ENCODE measurements around the gene WDFY3.

Gene WDFY3

DNA sequence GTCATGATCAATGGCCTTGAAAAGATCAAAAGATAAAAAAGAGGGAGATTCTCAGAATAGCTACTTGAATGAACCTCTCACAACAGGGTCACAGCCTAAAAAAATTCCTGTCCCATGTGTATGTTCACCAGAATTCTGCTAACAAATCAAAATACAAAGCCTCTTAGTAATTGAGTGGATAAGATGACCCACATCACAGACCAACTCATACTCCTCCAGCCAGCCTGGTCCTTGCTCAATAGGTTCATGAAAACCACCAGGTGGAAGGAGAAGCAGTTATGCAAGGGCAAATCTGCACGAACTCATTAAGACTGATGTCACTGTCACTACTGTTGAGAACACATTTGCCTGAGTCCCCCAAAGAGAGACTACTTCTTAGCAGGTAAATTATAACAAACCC, 21.5 kb downstream of the WDFY3 start:
- no peak for DNase-seq

DNA sequence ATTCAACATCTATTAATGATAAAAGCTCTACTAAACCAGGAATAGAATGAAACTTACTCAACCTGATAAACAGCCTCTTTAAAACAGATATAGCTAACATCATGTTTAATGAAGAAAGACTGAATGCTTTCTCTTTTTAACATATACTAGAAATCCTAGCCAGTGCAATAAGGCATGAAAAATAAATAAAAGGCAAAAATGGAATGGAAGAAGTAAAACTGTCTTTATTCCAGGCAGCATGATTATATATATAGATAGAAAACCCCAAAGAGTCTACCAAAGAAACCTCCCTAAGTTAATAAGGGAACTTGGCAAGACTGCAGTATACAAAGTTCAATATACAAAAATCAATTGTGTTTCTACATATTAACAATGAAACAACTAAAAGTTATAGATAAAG, 25.5 kb downstream of the WDFY3 start:
- DNase-seq, result no peak

DNA sequence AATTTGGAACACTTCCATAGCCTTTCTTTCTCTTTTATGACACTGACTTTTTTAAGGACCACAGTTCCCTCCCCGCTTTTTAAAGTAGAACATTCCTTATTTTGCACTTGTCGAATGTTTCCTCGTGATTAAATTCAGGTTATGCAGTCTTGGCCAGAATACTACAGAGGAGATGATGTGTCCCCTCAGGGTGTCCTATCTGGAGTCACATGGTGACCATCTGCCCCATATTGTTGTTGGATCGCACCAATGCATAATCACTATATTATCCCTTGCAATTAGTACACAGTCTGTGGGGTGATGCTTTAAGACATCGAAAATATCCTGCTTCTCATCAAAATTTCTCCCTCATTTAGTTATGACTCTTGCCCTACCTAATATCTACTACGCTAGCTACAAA, 27.4 kb downstream of the WDFY3 start:
- no peak for DNase-seq

DNA sequence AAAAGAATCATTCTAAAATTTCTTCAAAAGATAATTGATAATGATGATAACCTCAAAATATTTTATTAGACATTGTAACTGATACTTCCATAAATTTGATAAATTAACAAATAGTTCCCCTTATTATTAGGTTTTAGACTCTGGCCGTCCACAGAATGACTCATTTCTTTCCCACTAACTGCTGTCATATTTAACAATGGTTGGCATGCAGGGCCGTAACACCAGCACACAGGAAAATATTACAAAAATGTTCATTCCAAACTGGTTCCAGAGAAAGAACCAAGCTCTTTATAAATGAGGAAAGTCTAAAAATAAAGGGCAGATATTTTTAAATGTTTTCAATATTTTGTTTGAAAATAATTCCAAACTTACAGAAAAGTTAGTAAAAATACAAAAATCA, 28.2 kb downstream of the WDFY3 start:
- no peak for DNase-seq

DNA sequence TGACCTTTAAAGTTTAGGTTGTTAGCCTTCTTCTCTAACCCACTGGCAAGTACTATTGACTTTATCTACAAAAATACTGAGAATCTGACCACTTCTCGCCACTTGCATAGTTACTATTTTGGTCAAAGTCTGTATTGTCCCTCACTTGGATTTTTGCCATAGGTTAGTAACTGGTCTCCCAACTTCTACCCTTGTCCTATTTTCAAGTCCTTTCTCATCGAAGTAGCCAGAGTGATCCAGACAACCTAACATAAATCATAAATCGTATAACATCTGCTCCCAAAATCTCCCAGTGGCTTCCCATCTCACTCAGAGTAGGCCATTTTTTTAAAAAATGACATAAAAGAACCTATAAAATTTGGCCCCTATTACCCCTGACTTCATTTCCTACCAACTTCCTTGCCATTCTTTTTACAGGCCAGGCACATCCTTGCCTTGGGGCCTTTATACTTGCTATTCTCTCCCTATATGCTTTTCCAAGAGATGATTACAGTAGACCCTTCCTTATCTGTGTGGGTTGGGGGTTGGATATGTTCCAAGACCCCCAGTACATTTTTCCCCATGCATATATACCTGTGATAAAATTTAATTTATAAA, 29.0 kb downstream of the WDFY3 start:
- no peak for DNase-seq

DNA sequence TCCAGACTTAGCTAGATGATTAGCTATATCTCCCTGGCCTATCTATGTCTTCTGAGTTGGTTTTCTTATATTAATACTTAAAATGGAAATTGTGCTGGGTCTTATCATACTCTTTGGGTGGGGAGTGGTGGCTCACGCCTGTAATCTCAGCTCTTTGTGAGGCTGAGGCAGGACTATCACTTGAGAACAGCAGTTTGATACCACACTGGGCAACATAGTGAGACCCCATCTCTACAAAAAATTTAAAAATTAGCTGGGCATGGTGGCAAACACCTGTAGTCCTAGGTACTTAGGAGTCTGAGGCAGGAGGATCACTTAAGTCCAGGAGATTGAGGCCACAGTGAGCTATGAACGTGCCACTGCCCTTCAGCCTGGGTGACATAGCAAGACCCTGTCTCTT, 30.4 kb downstream of the WDFY3 start:
- no peak for DNase-seq

DNA sequence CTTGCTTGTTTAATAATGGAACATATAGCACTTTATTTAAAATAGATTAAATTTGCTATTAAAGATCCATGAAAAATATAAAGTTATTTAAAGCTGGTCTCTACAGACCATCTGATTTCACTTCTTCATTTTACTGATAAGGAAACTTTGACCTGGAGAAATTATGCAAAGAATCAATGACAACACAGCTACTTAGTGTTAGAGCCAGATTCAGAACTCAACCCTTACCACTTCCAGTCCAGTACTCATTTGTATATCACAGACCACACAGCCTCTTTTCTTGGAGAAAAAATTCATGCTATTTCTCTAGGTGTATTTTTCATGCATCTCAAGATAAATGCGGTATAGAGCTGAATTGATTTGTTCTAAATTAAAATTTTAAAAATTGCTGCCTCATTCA, 34.0 kb downstream of the WDFY3 start:
- DNase-seq, result no peak

DNA sequence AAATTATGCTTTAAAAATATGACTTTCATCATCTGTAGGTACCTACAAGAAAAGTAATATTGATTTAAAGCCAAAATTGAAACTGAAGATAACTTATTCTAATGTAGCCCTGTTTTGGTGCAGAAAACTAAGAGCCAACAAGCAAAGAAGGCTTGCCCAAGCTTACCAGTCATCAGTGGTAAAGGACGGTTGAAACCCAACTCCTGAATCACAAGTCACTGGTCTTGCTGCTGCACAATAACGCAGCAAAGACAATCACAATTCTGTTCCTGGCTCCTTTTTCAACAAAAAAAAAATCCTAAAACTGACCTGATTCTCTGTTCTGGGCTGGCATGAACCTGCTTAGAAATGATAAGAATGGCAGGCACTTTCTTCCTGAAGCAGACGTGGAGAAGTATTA, 34.5 kb downstream of the WDFY3 start:
- DNase-seq, result no peak

DNA sequence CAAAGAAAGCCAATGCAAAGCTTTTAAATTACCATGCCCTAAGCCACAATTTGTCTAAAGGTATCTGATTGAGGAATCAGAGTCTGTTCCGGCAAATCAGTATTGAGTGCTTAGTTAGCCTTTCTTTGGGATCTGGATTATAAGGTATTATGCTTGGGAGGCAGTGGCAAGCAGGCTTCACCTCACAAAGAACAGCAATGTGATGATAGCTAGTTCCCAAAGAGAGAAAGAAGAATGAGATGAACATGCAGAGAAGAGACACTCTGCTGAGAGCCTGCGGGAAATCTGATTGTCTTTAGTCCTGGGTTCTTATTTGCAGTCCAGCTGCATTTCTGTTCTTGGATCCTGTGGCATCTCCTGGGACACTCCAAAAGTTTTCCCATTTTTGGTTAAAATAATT, 35.2 kb downstream of the WDFY3 start:
- DNase-seq, result no peak

DNA sequence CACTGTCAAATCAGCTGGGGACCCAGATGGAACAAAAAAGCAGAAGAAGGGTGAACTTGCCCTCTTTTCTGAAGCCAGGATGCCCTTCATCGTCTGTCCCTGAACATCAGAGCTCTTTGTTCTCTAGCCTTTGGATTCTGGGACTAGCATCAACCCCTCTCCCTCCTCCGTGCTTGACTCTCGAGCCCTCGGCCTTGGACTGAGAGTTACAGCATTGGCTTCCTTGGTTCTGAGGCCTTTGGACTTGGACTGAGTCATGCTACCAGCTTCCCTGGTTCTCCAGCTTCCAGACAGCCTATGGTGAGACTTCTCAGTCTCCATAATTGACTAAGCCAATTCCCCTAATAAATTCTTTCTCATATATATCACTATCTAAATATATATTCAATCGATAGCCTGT, 38.4 kb downstream of the WDFY3 start:
- no peak for DNase-seq

DNA sequence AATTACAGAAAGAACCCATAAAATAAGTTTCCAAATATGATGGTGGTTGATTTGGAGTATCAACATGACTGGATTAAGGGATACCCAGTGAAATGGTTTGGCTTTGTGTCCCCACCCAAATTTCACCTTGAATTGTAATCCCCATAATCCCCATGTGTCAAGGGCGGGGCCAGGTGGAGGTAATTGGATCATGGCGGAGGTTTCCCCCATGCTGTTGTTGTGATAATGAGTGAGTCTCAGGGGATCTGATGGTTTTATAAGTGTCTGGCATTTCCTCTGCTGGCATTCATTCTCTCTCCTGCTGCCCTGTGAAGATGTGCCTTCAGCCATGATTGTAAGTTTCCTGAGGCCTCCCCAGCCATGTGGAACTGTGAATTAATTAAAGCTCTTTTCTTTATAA, 39.1 kb downstream of the WDFY3 start:
- peak; percentile 3 for DNase-seq

DNA sequence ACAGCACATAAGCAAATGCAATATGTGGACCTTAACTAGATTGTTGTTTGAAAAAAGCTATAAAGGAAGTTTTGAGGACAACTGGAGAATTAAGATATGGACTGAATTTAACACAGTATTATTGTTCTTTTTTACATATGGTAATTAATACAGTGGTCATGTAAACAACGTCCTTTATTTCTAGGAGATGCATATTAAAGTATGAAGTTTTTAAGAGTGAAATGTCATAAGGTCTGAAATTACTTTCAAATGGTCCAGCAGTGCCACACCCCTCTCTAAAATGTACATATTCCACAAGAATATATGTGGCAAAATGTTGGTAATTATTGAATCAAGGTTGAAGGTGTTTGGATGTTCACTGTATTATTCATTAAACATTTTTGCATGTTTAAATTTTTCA, 40.9 kb downstream of the WDFY3 start:
- DNase-seq, result no peak

DNA sequence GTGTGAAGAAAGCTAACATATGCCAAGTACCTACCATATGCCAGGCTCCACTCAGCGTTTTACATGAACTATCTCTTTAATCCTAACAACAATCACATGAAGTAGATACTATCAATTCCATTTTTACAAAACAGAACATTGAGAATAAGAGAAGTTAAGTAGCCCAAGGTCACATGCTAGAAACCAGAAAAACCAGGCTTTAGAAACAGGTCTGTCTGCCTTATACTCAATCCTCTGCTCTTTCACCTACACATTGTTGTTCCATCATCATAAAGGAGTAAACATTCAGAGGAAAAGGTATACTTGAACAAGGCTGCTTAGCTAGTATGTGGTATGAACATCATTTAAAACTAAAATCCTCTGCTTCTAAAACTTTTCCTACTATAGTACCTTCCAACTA, 42.1 kb downstream of the WDFY3 start:
- DNase-seq, result no peak

DNA sequence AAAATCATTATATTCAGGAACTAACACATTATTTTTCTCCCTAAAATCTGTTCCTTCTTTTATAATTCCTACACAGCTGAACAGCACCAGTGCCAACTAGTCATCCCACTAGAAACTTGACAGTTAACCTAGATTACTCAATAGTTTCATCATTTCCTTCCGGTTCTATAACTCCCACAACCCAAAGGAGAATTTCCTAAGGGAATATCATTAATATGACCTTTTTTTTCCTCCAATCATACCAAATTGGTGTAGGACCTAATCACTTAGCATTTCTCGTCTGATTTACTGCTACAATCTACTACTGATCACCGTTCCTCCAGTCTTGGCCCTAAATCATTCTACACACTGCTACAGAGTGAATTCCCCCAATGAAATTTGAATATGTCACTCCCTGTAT, 45.9 kb downstream of the WDFY3 start:
- no peak for DNase-seq

DNA sequence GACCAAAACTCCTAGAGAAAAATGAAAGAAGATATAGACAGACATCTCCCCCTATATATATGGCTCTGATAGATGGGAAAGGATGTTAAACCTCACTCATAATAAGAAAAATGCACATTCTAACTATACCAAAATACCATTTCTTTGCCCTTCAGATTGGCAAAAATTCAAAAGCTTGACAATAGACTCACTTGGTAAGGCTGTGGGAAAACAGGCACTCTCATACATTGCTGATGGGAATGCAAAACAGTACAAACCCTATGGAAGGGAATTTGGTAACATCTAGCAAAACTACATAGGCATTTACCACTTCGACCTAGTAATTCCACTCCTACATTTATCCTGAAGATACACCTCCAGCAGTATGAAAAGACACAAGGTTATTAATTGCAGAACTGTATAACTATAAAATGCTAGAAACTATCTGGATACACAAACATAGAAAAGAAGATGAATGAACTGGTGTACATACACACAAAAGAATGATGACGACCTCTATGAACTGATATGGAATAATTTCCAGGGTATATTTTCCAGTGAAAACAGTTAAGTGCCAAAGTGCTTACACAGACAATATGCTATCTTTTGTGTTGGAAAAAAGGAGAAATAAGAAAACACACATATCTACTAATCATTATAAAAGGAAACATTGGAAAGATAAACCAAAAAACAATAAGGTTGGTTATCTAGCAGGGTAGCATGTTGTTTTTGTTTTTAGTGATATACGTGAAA, 48.5 kb downstream of the WDFY3 start:
- DNase-seq, result no peak

DNA sequence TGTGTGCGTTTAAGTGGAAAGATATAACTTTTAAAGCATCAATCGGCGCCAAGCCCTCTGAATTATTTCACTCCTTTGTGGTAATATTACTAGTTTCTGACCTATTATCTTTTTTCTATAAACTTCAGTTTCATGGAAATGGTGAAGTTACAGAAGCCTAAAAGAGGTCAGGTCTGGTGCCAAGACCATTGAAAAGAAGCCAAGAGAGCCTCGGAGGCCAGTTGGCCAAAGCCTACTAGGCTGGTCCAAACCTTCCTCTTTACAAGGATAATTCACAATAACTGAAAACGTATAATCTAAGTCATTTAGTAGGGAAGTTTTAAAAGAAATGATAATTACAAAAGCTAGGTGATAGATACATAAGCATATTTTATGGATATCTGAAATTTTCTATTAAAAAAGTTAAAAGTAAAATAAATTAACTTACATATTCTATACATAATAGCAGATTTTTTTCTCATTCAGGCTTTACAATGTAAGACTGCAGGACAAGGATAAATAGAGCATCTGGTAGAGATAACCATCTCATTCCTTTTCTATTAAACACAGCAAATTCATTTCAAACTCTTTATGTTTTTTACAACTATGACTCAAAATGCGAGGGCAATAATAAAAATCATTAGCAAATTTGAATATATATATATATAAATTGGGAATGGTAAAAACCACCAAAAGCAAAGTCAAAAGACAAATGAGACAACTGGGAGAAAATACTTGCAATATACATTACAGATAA, 49.2 kb downstream of the WDFY3 start:
- no peak for DNase-seq

DNA sequence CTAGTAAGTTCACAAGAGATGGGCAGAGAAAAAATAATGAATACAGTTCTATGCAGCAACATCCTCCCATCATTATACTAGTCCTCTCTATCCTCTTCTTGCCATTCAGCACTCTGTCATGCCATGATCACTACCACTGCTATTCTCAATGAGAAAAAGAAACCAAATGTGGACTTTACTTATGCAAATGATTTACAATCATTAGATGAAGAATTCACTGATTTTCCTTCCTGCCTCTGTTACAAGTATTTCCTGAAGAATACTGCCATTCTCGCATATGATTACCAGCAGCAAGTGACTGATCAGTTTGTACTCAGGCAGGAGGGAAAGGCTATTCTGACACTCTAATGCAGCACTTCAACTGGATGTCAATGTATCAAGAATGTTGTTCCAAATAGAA, 50.3 kb downstream of the WDFY3 start:
- DNase-seq, result no peak

DNA sequence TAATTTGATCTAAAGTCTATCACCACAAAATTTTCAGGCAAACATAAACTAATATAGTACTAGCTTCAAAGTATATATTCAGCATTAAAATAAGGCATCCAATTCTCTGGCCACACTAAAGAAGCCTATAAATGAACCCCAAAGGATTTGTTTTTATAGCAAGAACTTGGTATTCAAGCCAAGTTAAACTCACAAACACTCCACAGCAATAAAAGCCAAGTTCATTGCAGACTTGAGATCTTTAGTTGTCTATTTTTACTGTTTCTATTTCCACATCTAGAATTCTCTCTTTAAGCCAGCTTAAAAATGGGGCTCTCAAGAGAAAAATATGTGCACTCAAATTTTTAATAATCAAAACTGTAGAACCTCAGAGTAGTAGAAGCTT, 51.1 kb downstream of the WDFY3 start:
- no peak for DNase-seq

DNA sequence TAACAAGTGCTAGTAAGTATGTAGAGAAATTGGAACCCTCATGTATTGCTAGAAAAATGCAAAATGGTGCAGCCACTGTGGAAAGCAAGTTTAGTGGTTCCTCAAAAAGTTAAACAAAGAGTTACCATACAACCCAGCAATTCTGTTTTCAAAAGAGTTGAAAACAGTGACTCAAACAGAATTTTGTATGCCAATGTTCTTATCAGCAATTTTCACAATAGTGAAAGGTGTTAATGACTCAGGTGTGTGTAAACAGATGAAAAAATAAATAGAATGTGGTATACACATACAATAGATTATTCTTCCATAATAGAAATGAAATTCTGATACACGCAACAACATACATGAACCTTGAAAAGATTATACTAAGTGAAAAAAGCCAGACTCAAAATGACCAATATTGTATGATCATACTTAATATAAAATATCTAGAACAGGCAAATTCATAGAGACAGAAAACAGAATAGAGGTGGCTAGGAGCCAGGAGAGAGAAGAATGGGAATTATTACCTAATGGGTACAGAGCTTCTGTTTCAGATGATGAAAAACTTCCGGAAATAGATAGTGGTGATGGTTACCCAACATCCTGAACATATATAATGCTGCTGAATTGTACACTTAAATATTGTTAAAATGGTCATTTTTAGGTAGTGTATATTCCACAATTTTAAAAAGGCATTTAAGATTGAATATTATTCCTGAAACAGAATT, 51.6 kb downstream of the WDFY3 start:
- no peak for DNase-seq

DNA sequence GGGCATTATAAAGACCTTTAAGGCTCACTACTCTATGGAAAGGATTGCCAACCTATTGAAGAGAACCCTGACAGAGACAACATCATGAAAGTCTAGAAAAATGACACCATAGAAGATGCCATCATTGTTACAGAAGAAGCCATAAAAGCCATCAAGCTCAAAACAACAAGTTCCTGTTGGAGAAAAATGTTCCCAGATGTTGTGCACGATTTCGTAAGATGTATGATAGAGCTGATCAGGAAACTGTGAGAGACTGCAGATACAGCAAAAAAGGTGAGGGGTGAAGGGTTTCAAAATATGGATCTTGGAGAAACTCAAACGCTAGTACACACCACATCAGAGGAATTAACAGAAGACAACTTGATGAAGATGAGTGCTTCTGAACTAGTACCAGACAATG, 53.3 kb downstream of the WDFY3 start:
- no peak for DNase-seq

DNA sequence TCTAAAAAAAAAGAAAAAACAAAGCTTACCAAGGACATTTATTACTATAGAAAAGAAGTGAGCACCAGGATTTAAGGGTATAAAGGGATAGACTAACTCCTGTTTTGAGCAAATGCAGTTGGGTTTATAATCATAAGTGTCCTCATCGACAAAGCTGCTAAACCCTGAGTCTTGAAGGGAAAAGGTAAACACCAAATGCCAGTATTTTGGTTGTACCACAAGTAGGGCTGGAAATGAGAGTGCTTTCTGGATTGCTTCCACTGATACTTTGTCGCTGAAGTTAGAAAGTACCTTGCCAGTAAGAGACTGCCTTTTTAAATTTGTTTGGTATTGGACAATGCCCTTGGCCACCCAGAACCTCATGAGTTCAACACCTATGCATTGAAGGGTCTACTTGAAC, 53.7 kb downstream of the WDFY3 start:
- peak; percentile 1 for DNase-seq

DNA sequence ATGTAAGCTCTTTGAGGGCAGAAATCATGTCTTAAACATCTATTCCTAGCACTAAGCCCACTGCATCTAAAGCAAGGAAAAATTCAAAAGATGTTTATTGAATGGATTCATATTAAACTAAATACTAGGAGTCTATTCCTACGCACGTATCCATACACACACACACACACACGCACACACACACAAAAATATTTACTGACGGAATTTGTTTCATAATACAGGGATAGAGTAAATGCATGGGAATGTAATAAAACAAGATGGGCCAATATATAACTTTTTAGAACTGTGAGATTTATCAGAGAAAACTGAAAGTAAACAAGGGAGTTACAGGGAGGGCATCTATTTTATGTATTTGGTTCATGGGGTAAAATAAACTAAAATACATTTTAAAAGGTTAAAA, 57.6 kb downstream of the WDFY3 start:
- no peak for DNase-seq

DNA sequence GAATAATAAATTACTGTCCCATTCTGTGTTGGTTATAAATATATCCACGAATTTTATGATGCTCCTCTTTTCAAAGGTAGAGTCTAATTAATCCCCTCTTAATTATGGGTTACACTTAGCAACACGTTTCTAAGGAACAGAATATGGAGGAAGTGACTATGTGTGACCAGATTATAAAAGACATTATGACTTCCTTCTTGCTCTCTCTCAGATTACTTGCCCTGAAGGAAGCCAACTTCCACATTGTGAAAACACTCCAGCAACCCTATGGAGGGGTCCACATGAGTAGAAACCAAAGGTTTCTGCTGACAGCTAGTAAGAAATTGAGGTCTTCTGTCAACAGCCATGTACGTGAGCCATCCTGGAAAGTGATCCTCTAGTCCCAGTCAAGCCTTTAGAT, 59.3 kb downstream of the WDFY3 start:
- DNase-seq, result no peak

DNA sequence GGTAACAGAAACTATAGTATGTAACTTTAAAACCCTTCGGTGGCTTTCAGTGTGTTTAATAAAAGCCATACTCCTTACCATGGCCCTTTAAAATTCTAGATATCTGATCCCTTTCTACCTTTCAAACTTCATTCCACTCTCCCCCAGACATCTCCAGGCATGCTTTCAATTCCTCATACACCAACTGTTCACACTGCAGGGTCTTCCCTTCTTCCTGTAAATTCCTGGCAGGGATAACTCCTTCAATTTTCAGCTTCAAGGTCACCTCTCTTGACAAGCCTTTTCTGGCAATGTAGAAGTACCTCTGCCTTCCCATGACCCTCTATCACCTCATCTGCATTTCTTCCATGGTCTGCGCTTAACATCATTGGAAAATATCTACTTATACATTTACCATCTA, 60.8 kb downstream of the WDFY3 start:
- peak; percentile 17 for DNase-seq

Measured in NCI-H2171 treated with DMSO at 0.1 percent for 48 hours (cell line).